HepG2 (cell line): ENCODE data around the gene BCL2L1. TPM values are rescaled to one million over a fixed set of nuclear protein-coding genes. Genes with fewer than 3 reads are reported as not detected.
A peak's percentile ranks its signal among the peaks of the same experiment; 100 is the strongest.

ENCODE experiments used
- ASH2L ChIP-seq: fragments of 300-600, 200-600 bp; sonication (generic); IDR thresholded peaks from 2 replicates; pipeline ENCODE4 v1.7.0; 2017; ENCODE audit warnings: low read depth, mild to moderate bottlenecking, moderate library complexity, mixed read lengths, low read length; ENCODE audit not compliant: insufficient read length
- CCAR2 ChIP-seq: fragments of 200-400 bp; formaldehyde crosslinking; optimal IDR thresholded peaks from 2 replicates; pipeline ENCODE3; 2018; ENCODE audit warnings: low read depth, mild to moderate bottlenecking, low read length, moderate library complexity
- ELF3 ChIP-seq: IDR thresholded peaks from 2 replicates; pipeline ENCODE4 v1.6.1; 2016; ENCODE audit warnings: missing genetic modification reagents, missing compliant biosample characterization
- GABPB1 ChIP-seq: IDR thresholded peaks from 2 replicates; pipeline ENCODE4 v1.6.1; 2016; ENCODE audit warnings: mild to moderate bottlenecking, missing genetic modification reagents, moderate library complexity, missing compliant biosample characterization
- HNF4A ChIP-seq: sonication (generic); formaldehyde crosslinking; IDR thresholded peaks from 2 replicates; pipeline ENCODE4 v1.4.0; 2020; ENCODE audit warnings: missing genetic modification reagents
- MAFG ChIP-seq: sonication (generic); formaldehyde crosslinking; IDR thresholded peaks from 2 replicates; pipeline ENCODE4 v1.5.1; 2020; ENCODE audit warnings: mild to moderate bottlenecking, missing genetic modification reagents
- NFE2 ChIP-seq: sonication (generic); formaldehyde crosslinking; IDR thresholded peaks from 2 replicates; pipeline ENCODE4 v1.4.0; 2020; ENCODE audit warnings: missing genetic modification reagents
- RELA ChIP-seq: sonication (generic); formaldehyde crosslinking; IDR thresholded peaks from 2 replicates; pipeline ENCODE4 v1.4.0; 2020; ENCODE audit warnings: missing genetic modification reagents
- THAP8 ChIP-seq: sonication (generic); formaldehyde crosslinking; IDR thresholded peaks from 2 replicates; pipeline ENCODE4 v1.5.1; 2020; ENCODE audit warnings: missing genetic modification reagents, mild to moderate bottlenecking, borderline replicate concordance
- TP53 ChIP-seq: sonication (generic); formaldehyde crosslinking; conservative IDR thresholded peaks from 2 replicates; pipeline ENCODE4 v1.4.0; 2020; ENCODE audit warnings: missing genetic modification reagents
- ZBTB7B ChIP-seq: sonication (generic); formaldehyde crosslinking; IDR thresholded peaks from 2 replicates; pipeline ENCODE4 v1.4.0; 2020; ENCODE audit warnings: missing genetic modification reagents
- ZFYVE20 ChIP-seq: sonication (generic); formaldehyde crosslinking; IDR thresholded peaks from 2 replicates; pipeline ENCODE4 v1.8.0; 2023; ENCODE audit warnings: low read depth, mild to moderate bottlenecking, moderate library complexity, missing genetic modification reagents, borderline replicate concordance
- ZNF550 ChIP-seq: sonication (generic); formaldehyde crosslinking; IDR thresholded peaks from 2 replicates; pipeline ENCODE4 v1.4.0; 2020; ENCODE audit warnings: mild to moderate bottlenecking, missing genetic modification reagents, borderline replicate concordance
- ZNF639 ChIP-seq: conservative IDR thresholded peaks from 2 replicates; pipeline ENCODE4 v1.6.1; 2018; ENCODE audit warnings: missing genetic modification reagents
- ZNF670 ChIP-seq: sonication (generic); formaldehyde crosslinking; IDR thresholded peaks from 2 replicates; pipeline ENCODE4 v1.8.0; 2022; ENCODE audit warnings: mild to moderate bottlenecking, missing genetic modification reagents, borderline replicate concordance
- ZNF781 ChIP-seq: sonication (generic); formaldehyde crosslinking; IDR thresholded peaks from 2 replicates; pipeline ENCODE4 v1.5.1; 2020; ENCODE audit warnings: borderline replicate concordance, mild to moderate bottlenecking, missing genetic modification reagents; ENCODE audit errors: not compliant biosample characterization
- ZSCAN12 ChIP-seq: sonication (generic); formaldehyde crosslinking; IDR thresholded peaks from 2 replicates; pipeline ENCODE4 v1.9.0; 2021; ENCODE audit warnings: mild to moderate bottlenecking, missing genetic modification reagents
- ZZZ3 ChIP-seq: sonication (generic); formaldehyde crosslinking; IDR thresholded peaks from 2 replicates; pipeline ENCODE4 v1.4.0; 2020; ENCODE audit warnings: missing genetic modification reagents, mild to moderate bottlenecking, borderline replicate concordance
- polyA plus RNA-seq, 8 experiments: library from polyadenylated mRNA; depleted of rRNA in 3 of 8; stranded (reverse) in 7 of 8; unstranded in 1 of 8; fragments of >200 nt; fragmentation: Illumina TruSeq in 4 of 8; extraction: Trizol in 4 of 8; gene quantifications; 2 replicates each; pipeline versions ENCODE4 v1.2.1 to v1.2.3, GENCODE V29; 2011 to 2016; ENCODE audit warnings: low read depth in 4 of 8, missing spikeins in 1 of 8, mixed read lengths in 1 of 8; ENCODE audit not compliant: insufficient read depth in 1 of 8
- total RNA-seq, 5 experiments: library from RNA; depleted of rRNA; stranded (reverse); fragments of >200 nt; fragmentation: Illumina TruSeq; extraction: Trizol; gene quantifications; 2 replicates each; pipeline ENCODE4 v1.2.3, GENCODE V29; 2016; ENCODE audit warnings: low read depth in 1 of 5
- TF ChIP-seq, protein P1 (sequence below): IDR thresholded peaks from 2 replicates; pipeline ENCODE4 v1.6.1; 2016
- TF ChIP-seq, protein P2 (sequence below): sonication (generic); formaldehyde crosslinking; IDR thresholded peaks from 2 replicates; pipeline ENCODE4 v1.5.1; 2020; ENCODE audit warnings: mild to moderate bottlenecking, missing genetic modification reagents, borderline replicate concordance

BCL2L1 gene
- total and polyA plus RNA-seq, 2 of the 13 experiments (the other 11 are each of a cell fraction or from before 2014, with no cell fraction given): 164 to 258 TPM

GRCh38 chr20:31706607-31707257, 15.9 kb downstream of the BCL2L1 start (continued):
- TF ChIP-seq, protein P1, sequence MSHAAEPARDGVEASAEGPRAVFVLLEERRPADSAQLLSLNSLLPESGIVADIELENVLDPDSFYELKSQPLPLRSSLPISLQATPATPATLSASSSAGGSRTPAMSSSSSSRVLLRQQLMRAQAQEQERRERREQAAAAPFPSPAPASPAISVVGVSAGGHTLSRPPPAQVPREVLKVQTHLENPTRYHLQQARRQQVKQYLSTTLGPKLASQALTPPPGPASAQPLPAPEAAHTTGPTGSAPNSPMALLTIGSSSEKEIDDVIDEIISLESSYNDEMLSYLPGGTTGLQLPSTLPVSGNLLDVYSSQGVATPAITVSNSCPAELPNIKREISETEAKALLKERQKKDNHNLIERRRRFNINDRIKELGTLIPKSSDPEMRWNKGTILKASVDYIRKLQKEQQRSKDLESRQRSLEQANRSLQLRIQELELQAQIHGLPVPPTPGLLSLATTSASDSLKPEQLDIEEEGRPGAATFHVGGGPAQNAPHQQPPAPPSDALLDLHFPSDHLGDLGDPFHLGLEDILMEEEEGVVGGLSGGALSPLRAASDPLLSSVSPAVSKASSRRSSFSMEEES (CRISPR knock-in tag): peak; percentile 79; the same call in 1 of the 2 replicates
- TF ChIP-seq GABPB1 (CRISPR knock-in tag) (peak; percentile 71), ZZZ3 (peak; percentile 49; the same call in 1 of the 2 replicates), HNF4A (peak; percentile 96), THAP8 (CRISPR knock-in tag) (no peak), RELA (CRISPR knock-in tag) (0 out of 2 replicates have a peak, but pooled peaks have one; percentile 50), ZBTB7B (CRISPR knock-in tag) (peak; percentile 96), MAFG (CRISPR knock-in tag) (no peak), ZNF670 (CRISPR knock-in tag) (peak; percentile 65; the same call in 1 of the 2 replicates), NFE2 (CRISPR knock-in tag) (no peak), TP53 (CRISPR knock-in tag) (peak; percentile 75; the same call in 1 of the 2 replicates), CCAR2 (peak; percentile 95), ZNF639 (CRISPR knock-in tag) (no peak; the same call in none of the 2 replicates), ASH2L (peak; percentile 85), ZNF550 (CRISPR knock-in tag) (no peak), ZFYVE20 (CRISPR knock-in tag) (no peak), ZSCAN12 (CRISPR knock-in tag) (no peak), ELF3 (CRISPR knock-in tag) (peak; percentile 82), ZNF781 (CRISPR knock-in tag) (peak; percentile 15)
- TF ChIP-seq, protein P2, sequence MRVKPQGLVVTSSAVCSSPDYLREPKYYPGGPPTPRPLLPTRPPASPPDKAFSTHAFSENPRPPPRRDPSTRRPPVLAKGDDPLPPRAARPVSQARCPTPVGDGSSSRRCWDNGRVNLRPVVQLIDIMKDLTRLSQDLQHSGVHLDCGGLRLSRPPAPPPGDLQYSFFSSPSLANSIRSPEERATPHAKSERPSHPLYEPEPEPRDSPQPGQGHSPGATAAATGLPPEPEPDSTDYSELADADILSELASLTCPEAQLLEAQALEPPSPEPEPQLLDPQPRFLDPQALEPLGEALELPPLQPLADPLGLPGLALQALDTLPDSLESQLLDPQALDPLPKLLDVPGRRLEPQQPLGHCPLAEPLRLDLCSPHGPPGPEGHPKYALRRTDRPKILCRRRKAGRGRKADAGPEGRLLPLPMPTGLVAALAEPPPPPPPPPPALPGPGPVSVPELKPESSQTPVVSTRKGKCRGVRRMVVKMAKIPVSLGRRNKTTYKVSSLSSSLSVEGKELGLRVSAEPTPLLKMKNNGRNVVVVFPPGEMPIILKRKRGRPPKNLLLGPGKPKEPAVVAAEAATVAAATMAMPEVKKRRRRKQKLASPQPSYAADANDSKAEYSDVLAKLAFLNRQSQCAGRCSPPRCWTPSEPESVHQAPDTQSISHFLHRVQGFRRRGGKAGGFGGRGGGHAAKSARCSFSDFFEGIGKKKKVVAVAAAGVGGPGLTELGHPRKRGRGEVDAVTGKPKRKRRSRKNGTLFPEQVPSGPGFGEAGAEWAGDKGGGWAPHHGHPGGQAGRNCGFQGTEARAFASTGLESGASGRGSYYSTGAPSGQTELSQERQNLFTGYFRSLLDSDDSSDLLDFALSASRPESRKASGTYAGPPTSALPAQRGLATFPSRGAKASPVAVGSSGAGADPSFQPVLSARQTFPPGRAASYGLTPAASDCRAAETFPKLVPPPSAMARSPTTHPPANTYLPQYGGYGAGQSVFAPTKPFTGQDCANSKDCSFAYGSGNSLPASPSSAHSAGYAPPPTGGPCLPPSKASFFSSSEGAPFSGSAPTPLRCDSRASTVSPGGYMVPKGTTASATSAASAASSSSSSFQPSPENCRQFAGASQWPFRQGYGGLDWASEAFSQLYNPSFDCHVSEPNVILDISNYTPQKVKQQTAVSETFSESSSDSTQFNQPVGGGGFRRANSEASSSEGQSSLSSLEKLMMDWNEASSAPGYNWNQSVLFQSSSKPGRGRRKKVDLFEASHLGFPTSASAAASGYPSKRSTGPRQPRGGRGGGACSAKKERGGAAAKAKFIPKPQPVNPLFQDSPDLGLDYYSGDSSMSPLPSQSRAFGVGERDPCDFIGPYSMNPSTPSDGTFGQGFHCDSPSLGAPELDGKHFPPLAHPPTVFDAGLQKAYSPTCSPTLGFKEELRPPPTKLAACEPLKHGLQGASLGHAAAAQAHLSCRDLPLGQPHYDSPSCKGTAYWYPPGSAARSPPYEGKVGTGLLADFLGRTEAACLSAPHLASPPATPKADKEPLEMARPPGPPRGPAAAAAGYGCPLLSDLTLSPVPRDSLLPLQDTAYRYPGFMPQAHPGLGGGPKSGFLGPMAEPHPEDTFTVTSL: peak; percentile 86
